CD4-positive, alpha-beta memory T cell (primary cell): ENCODE data around the gene OBSCN. TPM values are rescaled to one million over a fixed set of nuclear protein-coding genes. Genes with fewer than 3 reads are reported as not detected.

Source experiments
- CTCF ChIA-PET: fragments of 350-600 bp; sonication (Branson Sonifier 250); formaldehyde crosslinking; loops from one replicate; lab custom pipeline; 2021; ENCODE audit warnings: inconsistent platforms; ENCODE audit not compliant: partially characterized antibody; lab: Charles Lee
- POLR2A ChIA-PET: fragments of 350-600 bp; sonication (Branson Sonifier 250); formaldehyde crosslinking; loops from one replicate; lab custom pipeline; 2021; ENCODE audit not compliant: partially characterized antibody; lab: Charles Lee
- DNase-seq, 5 donors: peaks; one replicate each; pipeline versions ENCODE4 v3.0.0 to v3.0.0-alpha.2; 2020 to 2022; ENCODE audit warnings: mixed read lengths in 1 of 5
- H3K27ac ChIP-seq: one replicate; pipeline ENCODE4 v1.7.0; 2013; ENCODE audit warnings: low read depth, low read length
- H3K27me3 ChIP-seq: 2 replicates; pipeline ENCODE4 v1.7.0; 2013; ENCODE audit warnings: mild to moderate bottlenecking, low read length, moderate library complexity; ENCODE audit not compliant: insufficient read depth
- H3K36me3 ChIP-seq: 2 replicates; pipeline ENCODE4 v1.7.0; 2013; ENCODE audit warnings: mild to moderate bottlenecking, low read length, moderate library complexity; ENCODE audit not compliant: insufficient read depth
- H3K4me1 ChIP-seq: 2 replicates; pipeline ENCODE4 v1.7.0; 2013; ENCODE audit warnings: mild to moderate bottlenecking, low read length, moderate library complexity; ENCODE audit not compliant: insufficient read depth
- H3K4me3 ChIP-seq, 2 donors: one replicate each; pipeline ENCODE4 v1.7.0; 2013; ENCODE audit warnings: low read length in 2 of 2, mild to moderate bottlenecking in 1 of 2
- H3K9me3 ChIP-seq, 2 donors: one replicate each; pipeline ENCODE4 v1.7.0; 2013; ENCODE audit warnings: low read length in 2 of 2, control low read depth in 1 of 2; ENCODE audit not compliant: control insufficient read depth in 1 of 2
- H3K27ac Mint-ChIP-seq, 7 donors: one replicate each; pipeline ENCODE4 v1.8.0; 2020 to 2021; ENCODE audit warnings: mixed read lengths in 7 of 7, mild to moderate bottlenecking in 6 of 7, inconsistent platforms in 3 of 7, moderate library complexity in 3 of 7
- H3K27me3 Mint-ChIP-seq, 2 donors: one replicate each; pipeline ENCODE4 v1.8.0; 2020 to 2021; ENCODE audit warnings: mixed read lengths in 2 of 2
- H3K36me3 Mint-ChIP-seq, 2 donors: one replicate each; pipeline ENCODE4 v1.8.0; 2020 to 2021; ENCODE audit warnings: mixed read lengths in 2 of 2, inconsistent platforms in 1 of 2, mild to moderate bottlenecking in 1 of 2
- H3K4me1 Mint-ChIP-seq, 4 donors: one replicate each; pipeline ENCODE4 v1.8.0; 2020 to 2021; ENCODE audit warnings: mixed read lengths in 4 of 4, mild to moderate bottlenecking in 1 of 4
- H3K4me3 Mint-ChIP-seq, 8 donors: one replicate each; pipeline ENCODE4 v1.8.0; 2020 to 2021; ENCODE audit warnings: mixed read lengths in 8 of 8, mild to moderate bottlenecking in 7 of 8, moderate library complexity in 6 of 8, inconsistent platforms in 3 of 8
- H3K9me3 Mint-ChIP-seq, 8 donors: one replicate each; pipeline ENCODE4 v1.8.0; 2020 to 2021; ENCODE audit warnings: mixed read lengths in 8 of 8, mild to moderate bottlenecking in 5 of 8, inconsistent platforms in 3 of 8, moderate library complexity in 1 of 8
- intact Hi-C: fragments of 100-400 bp; cut with micrococcal nuclease; formaldehyde crosslinking; loops from one replicate; pipeline ENCODE4 v1.15.1; 2023
- polyA plus RNA-seq, 2 donors: library from polyadenylated mRNA; unstranded; fragments of 300-500 nt; fragmentation: Illumina TruSeq; gene quantifications; one replicate each; pipeline ENCODE4 v1.2.3, GENCODE V29; 2021
- total RNA-seq, 2 experiments: library from RNA; stranded (reverse); gene quantifications; one replicate each; pipeline ENCODE4 v1.2.3, GENCODE V29; 2021

The OBSCN gene
- total and polyA plus RNA-seq, 4 experiments from 2014 or later, result 0.19 to 91.4 (median 39.8) TPM

GRCh38 chr1:228404107-228404720 lies 196.4 kb downstream of the OBSCN start:
- H3K4me3 Mint-ChIP-seq, result peak overlapping the region; percentile 92 to 97 (median 94)
- no peaks in the 10 kb centered on the region for H3K27me3 Mint-ChIP-seq
- H3K9me3 Mint-ChIP-seq, result peaks cover 0 to 2% (median 0%) of the 10 kb centered on the region in 8 donors
- Histone ChIP-seq H3K27ac (peak overlapping the region; percentile 22), H3K27me3 (no peaks in the 10 kb centered on the region), H3K36me3 (peaks cover 35% of the 10 kb centered on the region), H3K9me3 (no peaks in the 10 kb centered on the region), H3K4me3 (peak overlapping the region; percentile 18 to 26), H3K4me1 (peaks cover 54% of the 10 kb centered on the region)
- H3K27ac Mint-ChIP-seq, result peak overlapping the region; percentile 6 to 91 (median 81)
- intact Hi-C loops, result no loop called here
- POLR2A ChIA-PET, result interaction anchor here (0.7 to 4.3 kb wide), 10 partner anchors 10 to 264 kb away, joined by 3 to 27 read pairs (median 6); partner anchors contain the start of genes GUK1 and IBA57
- H3K36me3 Mint-ChIP-seq, result peaks cover 5 to 56% of the 10 kb centered on the region in 2 donors
- CTCF ChIA-PET, result interaction anchor here (0.9 to 1.5 kb wide), 2 partner anchors 52 to 54 kb away, joined by 3 to 7 read pairs; a partner anchor contains a TSS
- peak in 1 of 5 donors; percentile 15 for DNase-seq
- H3K4me1 Mint-ChIP-seq, result peaks cover 30 to 82% (median 56%) of the 10 kb centered on the region in 4 donors

- Histone ChIP-seq H3K9me3 (no peaks in the 10 kb centered on the region), H3K27me3 (no peaks in the 10 kb centered on the region), H3K4me3 (peak overlapping the region; percentile 26 to 72), H3K36me3 (peaks cover 32% of the 10 kb centered on the region), H3K4me1 (peaks cover 52% of the 10 kb centered on the region), H3K27ac (peak overlapping the region; percentile 81)
- Mint-ChIP-seq H3K27me3 (no peaks in the 10 kb centered on the region), H3K4me3 (peak overlapping the region; percentile 92 to 97 (median 94)), H3K9me3 (peaks cover 0 to 2% (median 0%) of the 10 kb centered on the region in 8 donors), H3K4me1 (peaks cover 29 to 76% (median 54%) of the 10 kb centered on the region in 4 donors), H3K27ac (peak overlapping the region; percentile 47 to 92 (median 87)), H3K36me3 (peaks cover 5 to 48% of the 10 kb centered on the region in 2 donors)
- no peak for DNase-seq
- intact Hi-C loops, result loop anchor here (5.0 kb wide), 1 partner anchor 128 kb away; no protein-coding TSS in a partner anchor
- ChIA-PET POLR2A (interaction anchor here (0.8 to 4.3 kb wide), 18 partner anchors 8 to 1103 kb away, joined by 3 to 55 read pairs (median 6); partner anchors contain the start of genes ARF1, GUK1, IBA57 and NUP133), CTCF (interaction anchor here (1.5 kb wide), 1 partner anchor 53 kb away, joined by 7 read pairs; a partner anchor contains a TSS)
These were observed 197.5 kb downstream of the OBSCN start for GRCh38 chr1:228405200-228405978.

- ChIA-PET POLR2A (interaction anchor here (0.8 to 4.3 kb wide), 18 partner anchors 8 to 1102 kb away, joined by 3 to 55 read pairs (median 8); partner anchors contain the start of genes ARF1, GUK1, IBA57 and NUP133), CTCF (interaction anchor here (1.0 kb wide), 1 partner anchor 81 kb away, joined by 3 read pairs; the partner anchor contains the start of gene RNF187)
- no peaks in the 10 kb centered on the region for H3K9me3 ChIP-seq
- H3K27ac Mint-ChIP-seq, result peak overlapping the region; percentile 47 to 92 (median 87)
- no peaks in the 10 kb centered on the region for H3K27me3 Mint-ChIP-seq
- H3K36me3 Mint-ChIP-seq, result peaks cover 5 to 44% of the 10 kb centered on the region in 2 donors
- no peak for DNase-seq
- peak overlapping the region; percentile 29 to 72 for H3K4me3 ChIP-seq
- H3K9me3 Mint-ChIP-seq, result peaks cover 0 to 2% (median 0%) of the 10 kb centered on the region in 8 donors
- H3K27ac ChIP-seq, result peak overlapping the region; percentile 81
- intact Hi-C loops, result loop anchor here (2.0 to 5.0 kb wide), 4 partner anchors 59 to 193 kb away; partner anchors contain the start of gene RNF187
- H3K4me1 Mint-ChIP-seq, result peaks cover 29 to 72% (median 50%) of the 10 kb centered on the region in 4 donors
- peaks cover 52% of the 10 kb centered on the region for H3K4me1 ChIP-seq
- H3K27me3 ChIP-seq, result no peaks in the 10 kb centered on the region
- H3K36me3 ChIP-seq, result peaks cover 27% of the 10 kb centered on the region
- peak overlapping the region; percentile 92 to 97 (median 94) for H3K4me3 Mint-ChIP-seq
These were observed 198.1 kb downstream of the OBSCN start for GRCh38 chr1:228405979-228406228.

GRCh38 chr1:228407106-228408040 lies 199.5 kb downstream of the OBSCN start:
- Histone ChIP-seq H3K27me3 (no peaks in the 10 kb centered on the region), H3K36me3 (peaks cover 18% of the 10 kb centered on the region), H3K9me3 (no peaks in the 10 kb centered on the region), H3K4me3 (peak overlapping the region; percentile 61 to 72), H3K4me1 (peaks cover 47% of the 10 kb centered on the region), H3K27ac (peak overlapping the region; percentile 65)
- Mint-ChIP-seq H3K4me1 (peaks cover 28 to 62% (median 40%) of the 10 kb centered on the region in 4 donors), H3K9me3 (no peaks in the 10 kb centered on the region), H3K36me3 (peaks cover 5 to 30% of the 10 kb centered on the region in 2 donors), H3K27ac (peak overlapping the region; percentile 48 to 91 (median 86)), H3K27me3 (no peaks in the 10 kb centered on the region), H3K4me3 (peak overlapping the region; percentile 82 to 93 (median 88))
- ChIA-PET CTCF (interaction anchor here (0.7 to 1.0 kb wide), 6 partner anchors 51 to 1999 kb away, joined by 3 to 5 read pairs (median 3); partner anchors contain the start of gene RNF187), POLR2A (interaction anchor here (0.7 to 4.3 kb wide), 11 partner anchors 8 to 267 kb away, joined by 3 to 55 read pairs (median 9); partner anchors contain the start of genes GUK1, IBA57 and RNF187)
- intact Hi-C loops, result loop anchor here (1.0 to 5.0 kb wide), 5 partner anchors 57 to 241 kb away; partner anchors contain the start of gene RNF187
- no peak for DNase-seq

GRCh38 chr1:228408041-228408868 lies 200.4 kb downstream of the OBSCN start:
- peaks cover 5 to 22% of the 10 kb centered on the region in 2 donors for H3K36me3 Mint-ChIP-seq
- H3K27ac ChIP-seq, result no peak overlapping the region
- no peak overlapping the region for H3K4me3 ChIP-seq
- H3K36me3 ChIP-seq, result peaks cover 10% of the 10 kb centered on the region
- intact Hi-C loops, result loop anchor here (5.0 kb wide), 1 partner anchor 131 kb away; no protein-coding TSS in a partner anchor
- POLR2A ChIA-PET, result no interaction called here
- peaks cover 20 to 53% (median 32%) of the 10 kb centered on the region in 4 donors for H3K4me1 Mint-ChIP-seq
- H3K27ac Mint-ChIP-seq, result peak overlapping the region in 4 of 7 donors; percentile 42 to 91 (median 66)
- no peaks in the 10 kb centered on the region for H3K27me3 ChIP-seq
- DNase-seq, result no peak
- H3K4me3 Mint-ChIP-seq, result peak overlapping the region; percentile 52 to 93 (median 88)
- peaks cover 38% of the 10 kb centered on the region for H3K4me1 ChIP-seq
- H3K9me3 Mint-ChIP-seq, result no peaks in the 10 kb centered on the region
- no peaks in the 10 kb centered on the region for H3K27me3 Mint-ChIP-seq
- no peaks in the 10 kb centered on the region for H3K9me3 ChIP-seq
- CTCF ChIA-PET, result no interaction called here
